HepG2 (cell line): ENCODE measurements around the gene MAPK8IP3. TPM values are rescaled to one million over a fixed set of nuclear protein-coding genes. Genes with fewer than 3 reads are reported as not detected.

Experiments
- ATAC-seq: fragments of 200-7000 bp; cut with Tn5 transposase; 3 replicates; pipeline ENCODE4 v1.9.1; 2020; ENCODE audit warnings: mild to moderate bottlenecking, moderate library complexity
- BruUV-seq: library from RNA; stranded (reverse); fragments of 400-500 nt; replicated peaks from 2 replicates; lab custom pipeline; 2021; lab: Mats Ljungman, UMichigan
- CTCF ChIA-PET: fragments of 300-600 bp; formaldehyde crosslinking; extraction: SDS; loops from one replicate; lab custom pipeline; 2021; ENCODE audit warnings: low total read pairs, inconsistent platforms, low intra/inter-chr PET ratio; lab: Yijun Ruan, JAX
- POLR2A ChIA-PET: fragments of 350-600 bp; sonication (Branson Sonifier 250); formaldehyde crosslinking; loops from one replicate; lab custom pipeline; 2020; ENCODE audit warnings: antibody characterized with exemption, inconsistent platforms; lab: Yijun Ruan, JAX
- DNase-seq: peaks from one replicate; pipeline ENCODE4 v3.0.0-alpha.2; 2015; ENCODE audit warnings: low spot score
- FAIRE-seq: peaks from 3 replicates; lab custom pipeline; 2011; peaks lifted over from hg19 to GRCh38; lab: Jason Lieb, UNC
- H2AFZ ChIP-seq: one replicate; pipeline ENCODE4 v1.6.1; 2011; ENCODE audit warnings: low read length, inconsistent platforms
- H3K27ac ChIP-seq: fragments of 300-600 bp; 3 replicates; pipeline ENCODE4 v1.8.0; 2011; ENCODE audit warnings: mixed run types, mild to moderate bottlenecking, mixed read lengths, low read length, inconsistent platforms; ENCODE audit not compliant: insufficient read depth; ENCODE audit errors: extremely low read length
- H3K27me3 ChIP-seq, 2 experiments: fragments of 200-600 bp in 1 of 2; 2 replicates in 1 of 2; 3 replicates in 1 of 2; pipeline versions ENCODE4 v1.6.0 to v1.8.0; 2011; ENCODE audit warnings: low read length in 2 of 2, mild to moderate bottlenecking in 2 of 2, moderate library complexity in 2 of 2, inconsistent platforms in 1 of 2; ENCODE audit not compliant: insufficient read depth in 2 of 2, control insufficient read depth in 1 of 2
- H3K36me3 ChIP-seq, 2 experiments: fragments of 200-600 bp in 1 of 2; replicated peaks in 1 of 2; 2 replicates in 1 of 2; 3 replicates in 1 of 2; pipeline versions ENCODE4 v1.5.1 to v1.8.0; 2011; ENCODE audit warnings: low read length in 2 of 2, inconsistent platforms in 1 of 2; ENCODE audit not compliant: insufficient read depth in 2 of 2, control insufficient read depth in 1 of 2
- H3K4me1 ChIP-seq: 2 replicates; pipeline ENCODE4 v1.5.1; 2012; ENCODE audit warnings: low read length, inconsistent platforms; ENCODE audit not compliant: insufficient read depth
- H3K4me2 ChIP-seq: 2 replicates; pipeline ENCODE4 v1.6.0; 2011; ENCODE audit warnings: low read depth, low read length, inconsistent platforms
- H3K4me3 ChIP-seq, 3 experiments: fragments of 200-600 bp in 1 of 3; sonication (generic), shearing (Covaris generic) in 1 of 3; replicated peaks in 1 of 3; 2 replicates each; pipeline ENCODE4 v1.5.1; 2011 to 2016; ENCODE audit warnings: low read length in 3 of 3, inconsistent platforms in 2 of 3, low read depth in 2 of 3, mild to moderate bottlenecking in 2 of 3, control low read depth in 1 of 3, mixed read lengths in 1 of 3; ENCODE audit not compliant: insufficient read depth in 1 of 3
- H3K79me2 ChIP-seq: one replicate; pipeline ENCODE4 v1.6.1; 2011; ENCODE audit warnings: low read length, inconsistent platforms; ENCODE audit not compliant: insufficient read depth
- H3K9ac ChIP-seq: 2 replicates; pipeline ENCODE4 v1.6.0; 2011; ENCODE audit warnings: mild to moderate bottlenecking, low read depth, low read length, inconsistent platforms; ENCODE audit not compliant: insufficient read depth
- H3K9me3 ChIP-seq: 2 replicates; pipeline ENCODE4 v1.5.1; 2012; ENCODE audit warnings: mild to moderate bottlenecking, low read length
- H4K20me1 ChIP-seq: 2 replicates; pipeline ENCODE4 v1.6.0; 2011; ENCODE audit warnings: inconsistent platforms, mild to moderate bottlenecking, low read length, moderate library complexity; ENCODE audit not compliant: insufficient read depth
- AGO2 ChIP-seq: fragments of 200-400 bp; formaldehyde crosslinking; optimal IDR thresholded peaks from 2 replicates; pipeline ENCODE3; 2017; ENCODE audit warnings: mild to moderate bottlenecking, low read depth, low read length, moderate library complexity
- CREBL2 ChIP-seq: sonication (generic); formaldehyde crosslinking; IDR thresholded peaks from 2 replicates; pipeline ENCODE4 v1.8.1; 2023; ENCODE audit warnings: missing genetic modification reagents, mild to moderate bottlenecking, borderline replicate concordance
- ERF ChIP-seq: IDR thresholded peaks from 2 replicates; pipeline ENCODE4 v1.6.1; 2018; ENCODE audit warnings: missing biosample characterization, missing genetic modification reagents
- GMEB2 ChIP-seq: IDR thresholded peaks from 2 replicates; pipeline ENCODE4 v1.6.1; 2016; ENCODE audit warnings: missing biosample characterization, missing genetic modification reagents, low read depth
- IRX3 ChIP-seq: sonication (generic); formaldehyde crosslinking; IDR thresholded peaks from 2 replicates; pipeline ENCODE4 v1.8.1; 2023; ENCODE audit warnings: mild to moderate bottlenecking, low read depth, missing genetic modification reagents, borderline replicate concordance
- MLLT10 ChIP-seq: sonication (generic); formaldehyde crosslinking; IDR thresholded peaks from 2 replicates; pipeline ENCODE4 v1.4.0; 2020; ENCODE audit warnings: missing genetic modification reagents
- TBX3 ChIP-seq: fragments of 450-650 bp; IDR thresholded peaks from 2 replicates; pipeline ENCODE4 v1.6.1; 2017; ENCODE audit warnings: antibody characterized with exemption, mild to moderate bottlenecking, inconsistent platforms, borderline replicate concordance
- ZC3H4 ChIP-seq: sonication (generic); formaldehyde crosslinking; IDR thresholded peaks from 2 replicates; pipeline ENCODE4 v1.4.0; 2020; ENCODE audit warnings: missing genetic modification reagents, borderline replicate concordance
- ZSCAN5A ChIP-seq: sonication (generic); formaldehyde crosslinking; IDR thresholded peaks from 2 replicates; pipeline ENCODE4 v1.8.0; 2022; ENCODE audit warnings: mild to moderate bottlenecking, missing genetic modification reagents, borderline replicate concordance
- WGBS: methylation state at CpG from one replicate; pipeline ENCODE4 v1.1.6; 2017; ENCODE audit warnings: low lambda C conversion rate; 5-methylcytosine and 5-hydroxymethylcytosine counted together
- in situ Hi-C: cut with HindIII; loops from 2 replicates; pipeline ENCODE4 v1.10.0; 2017; ENCODE audit warnings: low pct_unique_long_range_greater_than_20kb; ENCODE audit not compliant: extremely low pct_ligation_motif_present
- intact Hi-C: fragments of 100-400 bp; cut with micrococcal nuclease; formaldehyde crosslinking; loops from one replicate; pipeline ENCODE4 v1.10.0; 2022; ENCODE audit not compliant: unreplicated experiment
- polyA plus RNA-seq, 8 experiments: library from polyadenylated mRNA; depleted of rRNA in 3 of 8; stranded (reverse) in 7 of 8; unstranded in 1 of 8; fragments of >200 nt; fragmentation: Illumina TruSeq in 4 of 8; extraction: Trizol in 4 of 8; gene quantifications; 2 replicates each; pipeline versions ENCODE4 v1.2.1 to v1.2.3, GENCODE V29; 2011 to 2016; ENCODE audit warnings: low read depth in 4 of 8, missing spikeins in 1 of 8, mixed read lengths in 1 of 8; ENCODE audit not compliant: insufficient read depth in 1 of 8
- total RNA-seq, 5 experiments: library from RNA; depleted of rRNA; stranded (reverse); fragments of >200 nt; fragmentation: Illumina TruSeq; extraction: Trizol; gene quantifications; 2 replicates each; pipeline ENCODE4 v1.2.3, GENCODE V29; 2016; ENCODE audit warnings: low read depth in 1 of 5

MAPK8IP3 gene
- total and polyA plus RNA-seq, 2 of the 13 experiments (the other 11 are each of a cell fraction or from before 2014, with no cell fraction given) = 25.1 to 41.7 TPM

DNA sequence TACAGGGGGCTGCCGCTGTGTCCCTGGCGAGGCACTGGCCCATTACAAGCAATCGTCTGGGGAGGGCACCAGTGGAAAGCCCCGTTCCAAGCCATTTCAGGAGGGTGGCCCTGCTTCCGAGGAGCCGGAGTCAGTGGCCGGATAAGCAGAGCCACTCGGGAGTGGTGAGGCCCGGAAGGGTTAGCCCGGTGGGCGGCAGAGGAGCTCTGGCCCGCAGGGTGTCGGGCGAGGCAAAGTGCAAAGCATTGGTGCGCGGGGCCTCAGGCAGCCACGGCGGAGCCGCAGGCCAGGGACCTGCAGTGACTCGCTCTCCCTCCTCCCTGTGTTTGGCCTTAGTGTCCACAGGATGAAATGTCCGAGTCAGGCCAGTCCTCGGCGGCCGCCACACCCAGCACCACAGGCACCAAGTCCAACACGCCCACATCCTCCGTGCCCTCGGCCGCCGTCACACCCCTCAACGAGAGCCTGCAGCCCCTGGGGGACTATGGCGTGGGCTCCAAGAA, 40.7 kb downstream of the MAPK8IP3 start:
- Histone ChIP-seq H3K36me3 (peaks cover 15 to 58% of the 10 kb centered on the region in 2 experiments; a peak in 4 of 5 replicates), H3K9ac (no peak overlapping the region), H3K27me3 (no peaks in the 10 kb centered on the region), H3K27ac (no peak overlapping the region), H3K4me2 (no peak overlapping the region), H3K9me3 (no peaks in the 10 kb centered on the region), H3K79me2 (no peaks in the 10 kb centered on the region), H4K20me1 (no peaks in the 10 kb centered on the region), H3K4me1 (no peaks in the 10 kb centered on the region), H2AFZ (no peak overlapping the region), H3K4me3 (no peak overlapping the region)
- in situ Hi-C loops (no loop called here), intact Hi-C loops (no loop called here)
- no TSS peak for BruUV-seq
- DNase-seq (no peak), FAIRE-seq (no peak), ATAC-seq (no peak; the same call in 2 of the 3 replicates)
- 99% methylated on average over 13 of the region's 31 CpGs for WGBS
- POLR2A ChIA-PET = no interaction called here
- TF ChIP-seq AGO2 (peak; percentile 39), CREBL2 (CRISPR knock-in tag) (no peak)
- CTCF ChIA-PET = no interaction called here

- Histone ChIP-seq H2AFZ (no peak overlapping the region), H3K79me2 (no peaks in the 10 kb centered on the region), H3K4me3 (no peak overlapping the region), H3K27me3 (no peaks in the 10 kb centered on the region), H3K36me3 (peaks cover 16 to 66% of the 10 kb centered on the region in 2 experiments; a peak in 4 of 5 replicates), H3K4me2 (no peak overlapping the region), H3K9ac (no peak overlapping the region), H3K4me1 (no peaks in the 10 kb centered on the region), H4K20me1 (no peaks in the 10 kb centered on the region), H3K27ac (no peak overlapping the region), H3K9me3 (no peaks in the 10 kb centered on the region)
- intact Hi-C loops (no loop called here), in situ Hi-C loops (no loop called here)
- FAIRE-seq = no peak
- no peak for ATAC-seq
- POLR2A ChIA-PET = no interaction called here
- TF ChIP-seq TBX3 (no peak), IRX3 (CRISPR knock-in tag) (no peak), ZC3H4 (CRISPR knock-in tag) (no peak), ZSCAN5A (no peak), MLLT10 (no peak), ERF (CRISPR knock-in tag) (no peak), GMEB2 (CRISPR knock-in tag) (no peak)
- DNase-seq = no peak
- WGBS = 94% methylated on average over 6 of the region's 11 CpGs
- CTCF ChIA-PET = no interaction called here
- no TSS peak for BruUV-seq
Measured at GRCh38 chr16:1747934-1748333, 41.9 kb downstream of the MAPK8IP3 start.
